Vagina (tissue), 2 donors: Measurements from ENCODE around the gene PTPRN2.

Source experiments
- CTCF ChIP-seq, 3 experiments: fragments of 450-650 bp in 2 of 3; fragments of 200-600 bp in 1 of 3; sonication (generic) in 1 of 3; IDR thresholded peaks; one replicate each; pipeline ENCODE4 v1.5.1; 2017 to 2019; ENCODE audit warnings: antibody characterized with exemption in 3 of 3, mild to moderate bottlenecking in 2 of 3, moderate library complexity in 2 of 3
- POLR2AphosphoS5 ChIP-seq, 2 donors: sonication (generic); formaldehyde crosslinking; IDR thresholded peaks; one replicate each; pipeline ENCODE4 v1.9.0; 2017; ENCODE audit warnings: antibody characterized with exemption in 2 of 2, mild to moderate bottlenecking in 2 of 2, low read depth in 1 of 2; ENCODE audit not compliant: insufficient read depth in 1 of 2

DNA sequence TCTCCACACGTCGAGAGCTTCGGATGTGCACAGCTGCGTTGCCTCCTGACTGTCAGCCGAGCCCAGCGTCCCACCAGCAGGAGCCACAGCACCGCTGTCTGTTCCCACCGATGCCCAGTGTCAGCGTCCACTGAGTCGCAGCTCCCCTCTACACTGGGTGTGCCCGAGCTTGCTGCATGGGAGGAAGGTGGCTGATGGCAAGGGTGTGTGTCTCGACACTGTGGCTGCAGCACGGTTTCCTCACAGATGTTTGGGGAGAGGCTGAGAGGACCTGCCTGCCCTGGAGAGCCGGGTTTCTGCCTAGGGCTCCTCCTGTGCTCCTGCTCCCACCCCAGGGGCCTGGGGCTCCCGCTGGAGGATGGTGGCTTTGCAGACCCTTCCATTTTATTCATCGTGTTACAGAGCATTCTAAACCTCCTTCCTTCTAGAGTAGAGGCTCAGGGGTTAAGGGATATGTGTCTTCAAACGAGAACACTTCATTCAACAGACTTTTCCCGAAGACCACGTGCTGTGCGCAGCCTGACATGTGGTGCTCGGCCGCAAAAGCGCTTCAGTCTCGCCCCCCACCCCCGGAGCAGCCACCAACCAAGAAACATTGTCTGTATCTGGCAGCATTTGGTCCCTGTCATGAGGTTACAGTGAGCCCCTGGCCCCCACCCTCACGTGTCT is 866.0 kb downstream of the PTPRN2 start:
- TF ChIP-seq CTCF (IDR thresholded peaks at IDR 0.05) (no peak), POLR2AphosphoS5 (IDR thresholded peaks at IDR 0.05; ENCODE audit: insufficient read depth in 1 of 2, low read depth in 1 of 2) (no peak)
